Prostate gland (tissue), 2 donors: ENCODE data around the gene USP10. TPM values are rescaled to one million over a fixed set of nuclear protein-coding genes. Genes with fewer than 3 reads are reported as not detected.
A peak's percentile ranks its signal among the peaks of the same experiment; 100 is the strongest.

ENCODE experiments used
- DNase-seq: peaks from one replicate; pipeline ENCODE4 v3.0.0-alpha.2; 2019; ENCODE audit warnings: low spot score
- H3K27ac ChIP-seq, 2 donors: fragments of 200-600 bp; sonication (generic); 2 replicates each; pipeline ENCODE4 v1.5.1; 2017 to 2019
- H3K27me3 ChIP-seq: fragments of 200-600 bp; sonication (generic); replicated peaks from 2 replicates; pipeline ENCODE4 v1.5.1; 2019; ENCODE audit not compliant: insufficient read depth
- H3K36me3 ChIP-seq, 2 donors: fragments of 200-600 bp; sonication (generic); 1 replicate in 1 of 2; 2 replicates in 1 of 2; pipeline versions ENCODE4 v1.5.1 to v1.8.1; 2017 to 2019
- H3K4me1 ChIP-seq: fragments of 200-600 bp; sonication (generic); replicated peaks from 2 replicates; pipeline ENCODE4 v1.5.1; 2019
- H3K4me3 ChIP-seq, 2 donors: fragments of 200-600 bp; sonication (generic); 2 replicates each; pipeline ENCODE4 v1.5.1; 2017 to 2019
- H3K9me3 ChIP-seq: fragments of 200-600 bp; sonication (generic); 2 replicates; pipeline ENCODE4 v1.5.1; 2017
- CTCF ChIP-seq, 4 experiments: fragments of 200-600 bp in 2 of 4; fragments of 450-650 bp in 2 of 4; sonication (generic) in 2 of 4; IDR thresholded peaks; 1 replicate in 3 of 4; 2 replicates in 1 of 4; pipeline ENCODE4 v1.5.1; 2016 to 2019; ENCODE audit warnings: antibody characterized with exemption in 4 of 4, mild to moderate bottlenecking in 2 of 4, moderate library complexity in 2 of 4
- POLR2A ChIP-seq: fragments of 450-650 bp; IDR thresholded peaks from one replicate; pipeline ENCODE4 v1.6.1; 2016; ENCODE audit warnings: antibody characterized with exemption, mild to moderate bottlenecking
- POLR2AphosphoS5 ChIP-seq: sonication (generic); formaldehyde crosslinking; IDR thresholded peaks from one replicate; pipeline ENCODE4 v1.6.1; 2017; ENCODE audit warnings: antibody characterized with exemption
- WGBS: methylation state at CpG from one replicate; pipeline ENCODE4 v1.1.5; 2018; 5-methylcytosine and 5-hydroxymethylcytosine counted together
- intact Hi-C: fragments of 100-400 bp; cut with DNase I; formaldehyde crosslinking; loops from one replicate; pipeline ENCODE4 v1.14.2; 2022
- total RNA-seq, 2 donors: library from RNA; depleted of rRNA; stranded (reverse); fragments of >200 nt; gene quantifications; one replicate each; pipeline ENCODE4 v1.1.0, GENCODE V29; 2016

Gene USP10
- total RNA-seq, 2 donors from 2014 or later: 57.4 to 95.7 TPM

DNA sequence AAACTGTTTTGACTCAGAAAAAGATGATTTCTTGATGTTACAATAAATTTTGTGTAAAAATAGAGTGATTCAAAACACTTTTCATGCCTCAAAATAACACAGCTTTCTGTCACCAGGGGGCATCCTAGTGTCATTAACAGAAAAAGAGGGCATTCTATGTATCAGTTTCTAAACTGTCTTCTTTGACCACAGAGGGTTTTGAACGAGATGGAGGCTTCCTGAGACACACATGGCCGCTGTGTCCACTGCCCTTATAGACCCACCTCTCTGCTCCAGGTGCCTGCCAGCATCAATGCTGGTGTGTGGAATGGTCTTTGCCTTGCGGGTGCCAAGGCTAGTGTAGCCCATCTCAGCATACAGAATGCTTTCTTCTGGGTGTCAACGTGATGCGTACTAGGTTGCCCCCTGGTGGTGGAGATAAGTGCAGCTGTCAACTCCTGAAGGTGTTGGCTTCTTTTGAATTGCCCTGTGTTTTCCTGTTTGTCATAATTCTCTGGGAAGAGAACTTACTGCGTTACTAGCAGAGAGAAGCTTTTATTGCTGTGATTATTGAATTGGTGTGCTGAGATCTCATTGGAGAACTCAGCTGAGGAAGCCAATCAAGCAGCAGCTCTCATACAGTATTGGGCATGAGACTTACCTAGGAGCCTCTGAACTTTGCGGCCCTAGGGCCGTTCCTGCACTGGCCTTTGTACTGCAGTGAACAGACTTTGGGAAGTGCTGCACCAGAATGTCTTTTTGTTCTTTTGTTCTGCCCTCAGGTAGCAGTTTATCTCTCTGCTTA lies 38.6 kb downstream of the USP10 start:
- Histone ChIP-seq H3K27ac (peak overlapping the region; percentile 44 to 59), H3K9me3 (no peaks in the 10 kb centered on the region), H3K4me3 (no peak overlapping the region), H3K4me1 (peaks cover 28% of the 10 kb centered on the region), H3K36me3 (no peaks in the 10 kb centered on the region), H3K27me3 (no peaks in the 10 kb centered on the region)
- TF ChIP-seq POLR2AphosphoS5 (peak; percentile 66), POLR2A (no peak), CTCF (IDR thresholded peaks at IDR 0.05) (peak; percentile 75 to 95 (median 87))
- intact Hi-C loops: no loop called here
- DNase-seq: peak; percentile 80
- 43% methylated on average over 8 of the region's 8 CpGs for WGBS

GRCh38 chr16:84739349-84740124 lies 39.7 kb downstream of the USP10 start:
- DNase-seq: no peak
- H3K4me1 ChIP-seq: peaks cover 21% of the 10 kb centered on the region
- no peaks in the 10 kb centered on the region for H3K36me3 ChIP-seq
- H3K27me3 ChIP-seq: no peaks in the 10 kb centered on the region
- TF ChIP-seq CTCF (IDR thresholded peaks at IDR 0.05): no peak
- TF ChIP-seq POLR2AphosphoS5: no peak
- TF ChIP-seq POLR2A: no peak
- intact Hi-C loops: loop anchor here (10.0 kb wide), 1 partner anchor 345 kb away; no protein-coding TSS in a partner anchor
- WGBS: 72% methylated on average over 7 of the region's 7 CpGs
- no peak overlapping the region for H3K4me3 ChIP-seq
- H3K9me3 ChIP-seq: no peaks in the 10 kb centered on the region
- no peak overlapping the region for H3K27ac ChIP-seq

GRCh38 chr16:84740596-84741116 lies 40.9 kb downstream of the USP10 start:
- intact Hi-C loops: loop anchor here (10.0 kb wide), 1 partner anchor 344 kb away; no protein-coding TSS in a partner anchor
- 51% methylated on average over 5 of the region's 5 CpGs for WGBS
- H3K9me3 ChIP-seq: no peaks in the 10 kb centered on the region
- no peak overlapping the region for H3K4me3 ChIP-seq
- H3K27ac ChIP-seq: no peak overlapping the region
- no peaks in the 10 kb centered on the region for H3K27me3 ChIP-seq
- TF ChIP-seq CTCF (IDR thresholded peaks at IDR 0.05): no peak
- TF ChIP-seq POLR2AphosphoS5: no peak
- no peak for TF ChIP-seq POLR2A
- H3K4me1 ChIP-seq: peaks cover 18% of the 10 kb centered on the region
- no peak for DNase-seq
- no peaks in the 10 kb centered on the region for H3K36me3 ChIP-seq

DNA sequence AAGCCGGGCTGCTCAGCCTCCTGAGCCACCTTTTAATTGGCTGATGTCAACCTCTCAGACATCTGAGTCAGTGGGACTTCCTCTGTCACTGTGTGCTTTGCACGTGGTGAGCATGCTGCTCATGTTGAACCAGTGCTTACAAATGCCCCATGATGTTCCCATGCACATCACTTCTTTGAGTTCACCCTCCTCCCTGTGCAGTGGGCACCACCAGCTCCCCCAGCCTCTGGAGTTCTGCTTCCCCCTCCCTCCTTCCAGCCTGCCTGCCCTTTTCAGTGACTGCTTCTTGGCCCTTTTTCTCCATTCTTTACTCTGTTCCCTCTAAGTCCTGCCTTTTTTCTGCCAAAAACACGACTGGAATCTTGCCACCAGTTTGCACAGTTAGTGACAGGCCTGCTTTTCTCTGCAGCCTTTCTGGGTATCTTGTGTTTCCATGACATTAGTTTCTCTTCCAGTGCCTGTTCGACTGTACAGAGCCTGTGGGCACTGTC lies 41.6 kb downstream of the USP10 start:
- Histone ChIP-seq H3K9me3 (no peaks in the 10 kb centered on the region), H3K27ac (no peak overlapping the region), H3K4me1 (peaks cover 17% of the 10 kb centered on the region), H3K36me3 (no peaks in the 10 kb centered on the region), H3K4me3 (no peak overlapping the region), H3K27me3 (no peaks in the 10 kb centered on the region)
- peak; percentile 13 for TF ChIP-seq POLR2AphosphoS5
- no peak for TF ChIP-seq POLR2A
- TF ChIP-seq CTCF (IDR thresholded peaks at IDR 0.05): no peak
- intact Hi-C loops: loop anchor here (10.0 kb wide), 1 partner anchor 343 kb away; no protein-coding TSS in a partner anchor
- WGBS: 12% methylated on average over 4 of the region's 4 CpGs
- no peak for DNase-seq
